OCI-LY1 (cell line): Measurements from ENCODE around the gene RADIL.

Source experiments
- CTCF ChIP-seq: fragments of 200-600 bp; sonication (generic), shearing (Covaris generic); IDR thresholded peaks from 2 replicates; pipeline ENCODE4 v1.5.1; 2017; ENCODE audit warnings: mild to moderate bottlenecking, antibody characterized with exemption, low read length, moderate library complexity, mixed read lengths
- EZH2 ChIP-seq: fragments of 200-600 bp; sonication (generic), shearing (Covaris generic); IDR thresholded peaks from 2 replicates; pipeline ENCODE4 v1.8.0; 2017; ENCODE audit warnings: borderline replicate concordance, mixed run types, mild to moderate bottlenecking, antibody characterized with exemption, low read length, moderate library complexity, mixed read lengths

GRCh38 chr7:4785371-4785770 is 98.1 kb downstream of the RADIL start:
- TF ChIP-seq CTCF: no peak
- no peak for TF ChIP-seq EZH2
